ENCODE measurements around the gene TREM2. TPM values are rescaled to one million over a fixed set of nuclear protein-coding genes. Genes with fewer than 3 reads are reported as not detected.

TREM2 gene
- total and polyA plus RNA-seq, 2 of the 8 experiments (the other 6 are each of a cell fraction or from before 2014, with no cell fraction given), result 0.20 TPM; not detected in 1

GRCh38 chr6:41161851-41162552 lies 914 bp downstream of the TREM2 start (continued):
- TF ChIP-seq SIRT6 (IDR thresholded peaks at IDR 0.05; ENCODE audit: low read length), result no peak
- TF ChIP-seq RFX5 (IDR thresholded peaks at IDR 0.05; ENCODE audit: borderline replicate concordance, low read depth, low read length), result no peak
